Mucosa of stomach (tissue), 1 donor: ENCODE results near the gene PRDM10.

Experiments used
- H3K27me3 ChIP-seq: one replicate; pipeline ENCODE4 v1.7.0; 2013; ENCODE audit warnings: mild to moderate bottlenecking, low read length; ENCODE audit not compliant: control insufficient read depth, insufficient read depth
- H3K36me3 ChIP-seq: one replicate; pipeline ENCODE4 v1.7.0; 2013; ENCODE audit warnings: low read length; ENCODE audit not compliant: control insufficient read depth, insufficient read depth
- H3K4me1 ChIP-seq: one replicate; pipeline ENCODE4 v1.7.0; 2013; ENCODE audit warnings: mild to moderate bottlenecking, low read length; ENCODE audit not compliant: control insufficient read depth, insufficient read depth
- H3K4me3 ChIP-seq: one replicate; pipeline ENCODE4 v1.7.0; 2013; ENCODE audit warnings: low read length
- H3K9ac ChIP-seq: one replicate; pipeline ENCODE4 v1.7.0; 2013; ENCODE audit warnings: mild to moderate bottlenecking, low read length, moderate library complexity
- H3K9me3 ChIP-seq: one replicate; pipeline ENCODE4 v1.7.0; 2013; ENCODE audit warnings: mild to moderate bottlenecking, low read length, moderate library complexity; ENCODE audit not compliant: control insufficient read depth
- donor health status: Pancreatic carcinoma.

PRDM10 gene

GRCh38 chr11:130002846-130003716, 446 bp upstream of the PRDM10 start:
- peak overlapping the region; percentile 90 for H3K9ac ChIP-seq
- no peaks in the 10 kb centered on the region for H3K36me3 ChIP-seq
- peaks cover 25% of the 10 kb centered on the region for H3K4me1 ChIP-seq
- H3K4me3 ChIP-seq: peak overlapping the region; percentile 7
- no peaks in the 10 kb centered on the region for H3K27me3 ChIP-seq
- no peaks in the 10 kb centered on the region for H3K9me3 ChIP-seq

GRCh38 chr11:130001461-130002351, 929 bp downstream of the PRDM10 start:
- Histone ChIP-seq H3K4me1 (peaks cover 25% of the 10 kb centered on the region), H3K27me3 (no peaks in the 10 kb centered on the region), H3K9ac (peak overlapping the region; percentile 90), H3K4me3 (peak overlapping the region; percentile 83), H3K9me3 (no peaks in the 10 kb centered on the region), H3K36me3 (no peaks in the 10 kb centered on the region)

GRCh38 chr11:130000552-130001176, 2.0 kb downstream of the PRDM10 start:
- H3K4me3 ChIP-seq: peak overlapping the region; percentile 83

GRCh38 chr11:129999407-129999806, 3.2 kb downstream of the PRDM10 start:
- H3K4me3 ChIP-seq: no peak overlapping the region
- no peaks in the 10 kb centered on the region for H3K36me3 ChIP-seq
- H3K27me3 ChIP-seq: no peaks in the 10 kb centered on the region
- peaks cover 22% of the 10 kb centered on the region for H3K4me1 ChIP-seq
- peak overlapping the region; percentile 5 for H3K9ac ChIP-seq
- H3K9me3 ChIP-seq: no peaks in the 10 kb centered on the region

More at GRCh38 chr11:130000552-130001176, 2.0 kb downstream of the PRDM10 start:
- Histone ChIP-seq H3K9ac (peak overlapping the region; percentile 87), H3K27me3 (no peaks in the 10 kb centered on the region), H3K9me3 (no peaks in the 10 kb centered on the region), H3K4me1 (peaks cover 25% of the 10 kb centered on the region), H3K36me3 (no peaks in the 10 kb centered on the region)

- Histone ChIP-seq H3K9ac (peak overlapping the region; percentile 17), H3K4me3 (no peak overlapping the region), H3K9me3 (no peaks in the 10 kb centered on the region), H3K4me1 (peaks cover 18% of the 10 kb centered on the region), H3K36me3 (no peaks in the 10 kb centered on the region), H3K27me3 (no peaks in the 10 kb centered on the region)
Measured at GRCh38 chr11:129998905-129999304, 3.7 kb downstream of the PRDM10 start.

GRCh38 chr11:129998107-129998506, 4.5 kb downstream of the PRDM10 start:
- Histone ChIP-seq H3K4me1 (peaks cover 18% of the 10 kb centered on the region), H3K9me3 (no peaks in the 10 kb centered on the region), H3K9ac (no peak overlapping the region)

GRCh38 chr11:129997513-129997912, 5.1 kb downstream of the PRDM10 start:
- H3K4me1 ChIP-seq: peaks cover 24% of the 10 kb centered on the region
- H3K27me3 ChIP-seq: no peaks in the 10 kb centered on the region
- H3K36me3 ChIP-seq: no peaks in the 10 kb centered on the region
- H3K9ac ChIP-seq: no peak overlapping the region
- H3K9me3 ChIP-seq: no peaks in the 10 kb centered on the region
- H3K4me3 ChIP-seq: no peak overlapping the region

More at GRCh38 chr11:129998107-129998506, 4.5 kb downstream of the PRDM10 start:
- Histone ChIP-seq H3K36me3 (no peaks in the 10 kb centered on the region), H3K27me3 (no peaks in the 10 kb centered on the region), H3K4me3 (no peak overlapping the region)

- Histone ChIP-seq H3K27me3 (no peaks in the 10 kb centered on the region), H3K36me3 (no peaks in the 10 kb centered on the region), H3K4me3 (no peak overlapping the region), H3K9me3 (no peaks in the 10 kb centered on the region), H3K4me1 (peaks cover 31% of the 10 kb centered on the region), H3K9ac (no peak overlapping the region)
Measured at GRCh38 chr11:129996113-129996870, 6.3 kb downstream of the PRDM10 start.

- no peaks in the 10 kb centered on the region for H3K9me3 ChIP-seq
- H3K4me1 ChIP-seq: peaks cover 22% of the 10 kb centered on the region
- H3K9ac ChIP-seq: no peak overlapping the region
- H3K4me3 ChIP-seq: no peak overlapping the region
- H3K27me3 ChIP-seq: no peaks in the 10 kb centered on the region
- no peaks in the 10 kb centered on the region for H3K36me3 ChIP-seq
Measured at GRCh38 chr11:129995163-129995562, 7.5 kb downstream of the PRDM10 start.

- no peaks in the 10 kb centered on the region for H3K27me3 ChIP-seq
- peaks cover 13% of the 10 kb centered on the region for H3K4me1 ChIP-seq
- H3K9ac ChIP-seq: no peak overlapping the region
- no peak overlapping the region for H3K4me3 ChIP-seq
- H3K36me3 ChIP-seq: no peaks in the 10 kb centered on the region
- H3K9me3 ChIP-seq: no peaks in the 10 kb centered on the region
Measured at GRCh38 chr11:129992161-129992944, 10.3 kb downstream of the PRDM10 start.
